ENCODE data around the gene ZFYVE28. TPM values are rescaled to one million over a fixed set of nuclear protein-coding genes. Genes with fewer than 3 reads are reported as not detected.

The ZFYVE28 gene
- total RNA-seq, 2 donors from 2014 or later: 49.4 to 63.6 TPM

DNA sequence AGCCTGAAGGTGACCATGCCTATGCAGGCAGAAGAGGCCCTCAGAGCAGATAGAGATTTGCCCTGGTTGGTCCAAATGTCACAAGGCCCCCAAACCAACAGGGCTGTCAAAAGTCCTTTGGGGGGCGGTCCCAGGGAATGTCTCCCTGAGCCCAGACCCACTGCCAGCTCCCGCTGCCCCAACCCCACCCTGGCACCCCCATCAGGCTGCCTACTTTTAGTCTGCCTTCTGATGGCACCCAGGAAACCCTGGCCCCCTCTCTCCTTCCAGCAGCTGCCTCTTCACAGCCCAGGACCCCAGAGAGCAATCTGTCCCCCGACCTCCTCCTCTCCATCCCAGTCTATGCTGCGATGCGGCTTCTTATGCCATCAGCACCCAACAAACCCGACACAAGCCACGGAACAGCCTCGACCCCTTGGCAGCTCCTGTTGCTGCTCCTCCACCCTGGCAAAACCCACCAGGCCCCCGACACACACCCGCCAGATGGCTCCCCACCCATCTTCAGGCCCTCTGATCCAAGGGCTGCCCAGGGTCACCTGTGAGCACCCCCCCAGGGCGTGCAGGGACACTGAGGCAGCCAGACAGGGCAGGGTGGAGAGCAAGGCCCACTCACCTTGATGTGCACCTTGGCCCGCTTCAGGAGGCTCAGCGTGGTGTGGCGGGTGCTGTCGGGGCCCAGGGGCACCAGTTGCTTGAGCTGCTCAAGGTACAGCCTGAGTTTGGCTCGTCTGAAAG, 166.5 kb downstream of the ZFYVE28 start:
- Mint-ChIP-seq H3K27ac (peak overlapping the region; percentile 11), H3K4me1 (peaks cover 17% of the 10 kb centered on the region), H3K36me3 (ENCODE audit: low read depth) (no peaks in the 10 kb centered on the region), H3K27me3 (no peaks in the 10 kb centered on the region), H3K4me3 (no peak overlapping the region)
- ATAC-seq (no peak), DNase-seq (peak in 1 of 3 donors; percentile 7)
- H3K9me3 ChIP-seq (ENCODE audit: control insufficient read depth, low read length, poor library complexity, severe bottlenecking): no peaks in the 10 kb centered on the region

DNA sequence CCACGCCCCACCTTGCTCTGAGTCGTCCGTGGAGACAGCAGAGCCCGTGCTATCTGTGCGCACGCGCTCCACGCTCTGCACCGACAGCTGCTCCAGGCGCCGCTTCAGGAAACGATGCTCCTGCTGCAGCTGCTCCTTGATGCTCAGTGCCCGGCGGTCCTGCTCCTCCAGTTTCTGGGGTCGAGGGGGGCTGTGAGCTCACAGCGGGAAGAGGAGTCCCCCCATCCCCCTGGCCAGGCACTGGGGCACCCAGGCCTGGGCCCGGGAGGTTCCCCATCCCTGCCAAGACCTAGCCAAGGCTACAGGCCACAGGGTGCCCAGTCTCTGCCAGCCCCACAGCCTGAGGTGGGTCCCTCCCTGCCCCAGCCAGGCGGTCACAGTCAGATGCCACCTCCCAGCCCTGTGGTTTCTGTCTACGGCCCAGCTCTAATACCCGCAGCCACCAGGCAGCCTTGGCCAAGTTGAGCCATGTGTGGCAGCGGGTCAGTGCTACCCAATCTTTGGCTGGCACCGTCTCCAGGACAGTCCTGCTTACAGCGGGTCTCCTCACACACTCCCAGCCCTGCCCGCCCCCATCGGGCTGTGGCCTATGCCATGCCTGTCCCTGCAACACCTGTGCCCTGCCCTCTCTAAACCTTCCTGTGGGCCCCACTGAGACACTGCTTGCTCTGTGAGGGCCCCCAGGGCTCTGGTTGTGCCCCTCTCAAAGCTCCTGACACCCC, 167.2 kb downstream of the ZFYVE28 start:
- Mint-ChIP-seq H3K27ac (peak overlapping the region; percentile 11), H3K36me3 (ENCODE audit: low read depth) (no peaks in the 10 kb centered on the region), H3K4me3 (no peak overlapping the region), H3K4me1 (peaks cover 14% of the 10 kb centered on the region), H3K27me3 (no peaks in the 10 kb centered on the region)
- ATAC-seq (no peak), DNase-seq (peak in 1 of 3 donors; percentile 3)
- H3K9me3 ChIP-seq (ENCODE audit: control insufficient read depth, low read length, poor library complexity, severe bottlenecking): no peaks in the 10 kb centered on the region

DNA sequence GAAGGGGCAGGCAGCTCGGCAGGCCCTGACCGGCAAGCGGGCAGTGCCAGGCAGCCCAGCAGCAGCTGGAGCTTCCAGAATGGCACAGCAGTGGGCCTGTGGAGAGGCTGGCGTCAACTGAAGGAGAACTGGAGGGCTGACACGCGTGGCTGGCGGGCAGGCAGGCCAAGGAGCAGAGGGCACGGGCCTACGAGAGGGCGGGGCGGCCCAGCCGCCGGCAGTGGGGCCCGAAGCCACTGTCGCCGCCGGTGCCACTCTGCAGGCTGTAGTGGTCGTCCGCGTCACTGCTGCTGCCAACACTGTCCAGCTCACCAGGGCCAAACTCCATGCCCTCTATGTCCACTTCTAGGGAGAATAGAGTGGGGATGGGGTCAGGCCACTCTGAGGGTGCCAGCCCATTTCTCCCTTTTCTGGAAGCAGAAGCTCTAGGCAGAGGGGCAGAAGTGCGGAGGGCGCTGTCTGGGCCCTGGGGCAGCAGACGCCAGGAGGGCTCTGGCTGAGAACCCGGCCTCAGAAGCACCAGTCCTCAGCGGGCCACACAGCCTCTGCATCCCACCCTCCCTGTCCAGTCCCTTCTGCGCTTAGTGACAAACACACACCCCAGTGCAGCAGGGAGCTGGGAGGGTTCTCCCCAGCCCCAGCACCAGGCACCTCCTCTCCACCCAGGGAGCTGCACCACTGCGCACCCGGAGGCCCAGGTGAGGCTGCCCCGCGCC, 167.9 kb downstream of the ZFYVE28 start:
- no peak overlapping the region for H3K27ac Mint-ChIP-seq
- no peaks in the 10 kb centered on the region for H3K36me3 Mint-ChIP-seq (ENCODE audit: low read depth)
- H3K27me3 Mint-ChIP-seq: no peaks in the 10 kb centered on the region
- DNase-seq: peak in 1 of 3 donors; percentile 3
- no peaks in the 10 kb centered on the region for H3K9me3 ChIP-seq (ENCODE audit: control insufficient read depth, low read length, poor library complexity, severe bottlenecking)
- no peak for ATAC-seq
- peaks cover 15% of the 10 kb centered on the region for H3K4me1 Mint-ChIP-seq
- no peak overlapping the region for H3K4me3 Mint-ChIP-seq

DNA sequence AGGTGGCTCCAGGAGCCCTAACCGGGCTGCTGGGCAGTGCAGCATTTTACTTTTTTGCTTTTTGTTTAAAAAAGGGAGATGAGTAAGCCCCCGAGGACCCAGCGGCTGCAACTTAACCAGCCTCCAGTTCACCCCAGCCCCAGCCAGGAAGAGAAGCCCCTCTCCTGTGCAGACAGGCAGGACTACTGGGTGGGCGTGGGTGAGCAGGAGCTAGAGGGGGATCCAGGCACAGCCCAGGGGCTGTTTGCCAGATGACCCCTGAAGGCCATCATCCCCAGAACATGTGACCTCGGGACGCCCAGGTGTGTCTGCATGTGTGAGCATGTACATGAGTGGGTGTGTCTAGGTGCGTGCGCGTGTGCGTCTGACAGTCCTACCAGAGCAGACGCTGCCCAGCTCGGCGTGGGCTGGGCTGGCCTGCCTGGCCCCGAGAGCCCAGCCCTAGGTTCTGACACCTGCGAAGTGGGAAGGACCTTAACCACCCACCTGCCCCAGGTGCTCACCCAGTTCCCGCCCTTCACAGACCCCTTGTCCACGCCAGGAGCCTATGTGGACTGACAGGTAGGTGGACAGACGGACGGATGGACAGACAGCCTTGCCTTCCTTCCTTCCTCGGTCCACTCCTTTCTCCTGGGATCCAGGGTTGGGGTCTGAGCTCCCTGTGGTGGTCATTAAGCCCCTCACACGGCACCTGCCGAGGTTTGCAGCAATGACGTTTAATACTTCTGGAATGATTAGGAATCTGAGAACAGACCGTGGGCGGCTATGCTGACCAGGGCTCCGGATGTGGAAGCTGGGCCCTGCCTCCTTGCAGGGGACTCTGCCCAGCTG, 168.7 kb downstream of the ZFYVE28 start:
- Mint-ChIP-seq H3K4me3 (no peak overlapping the region), H3K4me1 (peaks cover 20% of the 10 kb centered on the region), H3K27ac (peak overlapping the region; percentile 89), H3K27me3 (no peaks in the 10 kb centered on the region), H3K36me3 (ENCODE audit: low read depth) (no peaks in the 10 kb centered on the region)
- DNase-seq (no peak), ATAC-seq (no peak)
- no peaks in the 10 kb centered on the region for H3K9me3 ChIP-seq (ENCODE audit: control insufficient read depth, low read length, poor library complexity, severe bottlenecking)

DNA sequence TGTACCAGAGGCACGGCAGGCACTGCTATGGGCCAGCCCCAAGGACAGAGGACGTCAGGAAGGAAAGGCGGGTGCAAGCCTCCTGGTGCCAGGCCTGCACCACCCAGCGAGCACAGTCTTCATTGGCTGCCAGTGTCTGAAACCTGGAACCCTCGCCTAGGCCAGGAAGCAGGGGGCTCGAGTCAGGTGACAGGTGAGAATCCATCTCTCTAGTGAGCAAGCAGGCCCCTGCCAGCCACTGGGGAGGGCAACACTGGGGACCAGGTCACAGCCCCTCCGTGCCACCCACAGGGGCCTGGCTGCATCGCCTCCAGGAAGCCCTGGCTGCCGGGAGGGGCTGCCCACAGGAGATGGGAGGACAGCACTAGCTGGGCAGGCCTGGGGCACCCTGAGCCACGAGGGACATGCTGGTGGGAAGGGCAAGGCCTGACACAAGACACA, 169.6 kb downstream of the ZFYVE28 start:
- H3K4me1 Mint-ChIP-seq: peaks cover 22% of the 10 kb centered on the region
- H3K9me3 ChIP-seq (ENCODE audit: control insufficient read depth, low read length, poor library complexity, severe bottlenecking): no peaks in the 10 kb centered on the region
- DNase-seq: peak in 1 of 3 donors; percentile 4
- no peaks in the 10 kb centered on the region for H3K36me3 Mint-ChIP-seq (ENCODE audit: low read depth)
- peak overlapping the region; percentile 89 for H3K27ac Mint-ChIP-seq
- no peak for ATAC-seq
- no peaks in the 10 kb centered on the region for H3K27me3 Mint-ChIP-seq
- no peak overlapping the region for H3K4me3 Mint-ChIP-seq

DNA sequence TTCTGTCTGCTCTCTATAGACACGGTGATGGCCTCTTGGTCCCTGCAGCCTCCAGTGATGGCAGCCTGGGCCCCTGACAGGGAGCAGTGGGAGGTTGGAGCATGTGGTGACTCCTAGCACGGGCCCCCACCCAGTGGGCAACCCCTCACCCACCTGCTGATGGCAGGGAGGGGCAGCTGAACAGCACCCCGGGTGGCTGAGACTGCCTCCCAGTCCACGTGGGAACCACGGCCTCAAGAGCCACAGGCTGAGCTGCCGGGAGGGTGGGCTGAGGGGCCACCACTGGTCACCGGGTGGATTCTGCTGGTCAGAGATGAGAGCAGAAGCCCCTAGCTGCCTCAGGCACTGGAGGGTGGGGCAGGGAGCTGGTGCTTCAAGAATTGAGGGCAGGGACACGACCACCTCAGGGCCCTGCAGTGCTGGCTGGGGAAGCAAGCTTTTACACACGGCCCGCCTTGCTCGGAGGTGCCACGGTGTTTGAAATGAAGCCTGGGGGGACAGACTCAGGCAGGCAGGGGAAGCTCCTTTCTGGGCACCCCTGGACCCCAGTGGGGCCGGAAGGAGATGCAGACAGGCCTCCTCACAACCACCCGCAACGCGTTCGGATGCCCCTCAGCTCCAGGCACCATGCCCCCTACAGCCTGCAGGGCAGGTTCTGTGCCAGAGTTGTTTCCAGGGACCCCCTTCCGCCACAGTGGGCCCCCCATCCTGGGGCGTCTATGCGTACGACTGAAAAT, 170.2 kb downstream of the ZFYVE28 start:
- Mint-ChIP-seq H3K4me1 (peaks cover 27% of the 10 kb centered on the region), H3K4me3 (no peak overlapping the region), H3K27ac (no peak overlapping the region), H3K27me3 (no peaks in the 10 kb centered on the region), H3K36me3 (ENCODE audit: low read depth) (no peaks in the 10 kb centered on the region)
- H3K9me3 ChIP-seq (ENCODE audit: control insufficient read depth, low read length, poor library complexity, severe bottlenecking): no peaks in the 10 kb centered on the region
- DNase-seq: peak in 1 of 3 donors; percentile 4
- ATAC-seq: no peak

DNA sequence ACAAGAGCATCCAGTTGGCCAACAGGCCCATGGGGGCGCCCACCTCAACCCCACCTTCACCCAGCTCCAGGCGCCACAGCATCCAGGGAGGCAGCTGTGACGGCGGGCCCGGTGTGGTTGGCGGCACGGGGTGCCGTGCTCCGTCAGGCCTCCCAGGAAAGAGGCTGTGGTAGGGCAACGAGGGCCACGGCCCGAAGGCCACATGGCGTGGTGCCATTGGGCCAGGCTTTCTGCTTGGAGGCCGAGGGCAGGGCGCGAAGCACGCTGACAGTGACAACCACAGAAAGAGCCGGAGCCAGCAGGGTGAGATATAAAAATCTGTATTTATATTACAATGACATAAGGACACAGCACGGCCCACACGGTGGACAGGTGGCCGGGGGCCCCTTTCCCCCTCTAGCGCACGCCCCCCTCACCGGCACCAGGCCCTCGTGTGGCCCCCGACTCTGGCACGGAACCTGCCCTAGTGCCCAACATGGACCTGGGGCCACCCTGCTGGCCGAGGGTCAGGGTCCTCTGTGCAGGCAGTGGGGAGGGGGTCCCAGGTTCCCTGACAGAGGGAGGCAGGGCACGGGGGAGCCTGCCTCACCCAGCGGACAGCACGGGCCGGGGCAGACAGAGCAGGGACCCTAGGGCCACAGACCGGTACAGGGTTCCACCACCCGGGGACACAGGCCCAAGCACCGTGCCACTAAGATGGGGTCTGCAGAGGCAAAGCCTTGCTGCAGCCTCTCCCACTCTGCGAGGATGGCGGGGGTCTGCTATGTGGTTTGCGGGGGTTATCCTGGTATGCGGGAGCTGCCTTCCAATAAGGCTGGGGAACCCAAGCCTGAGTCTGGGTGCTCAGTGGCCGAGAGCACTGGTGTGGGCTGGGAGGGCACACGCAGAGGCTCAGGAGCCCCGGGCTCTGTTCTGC, 171.1 kb downstream of the ZFYVE28 start:
- Mint-ChIP-seq H3K4me3 (no peak overlapping the region), H3K4me1 (peaks cover 28% of the 10 kb centered on the region), H3K36me3 (ENCODE audit: low read depth) (no peaks in the 10 kb centered on the region), H3K27me3 (no peaks in the 10 kb centered on the region), H3K27ac (peak overlapping the region; percentile 97)
- ATAC-seq: no peak
- DNase-seq: peak in 1 of 3 donors; percentile 7
- H3K9me3 ChIP-seq (ENCODE audit: control insufficient read depth, low read length, poor library complexity, severe bottlenecking): no peaks in the 10 kb centered on the region

DNA sequence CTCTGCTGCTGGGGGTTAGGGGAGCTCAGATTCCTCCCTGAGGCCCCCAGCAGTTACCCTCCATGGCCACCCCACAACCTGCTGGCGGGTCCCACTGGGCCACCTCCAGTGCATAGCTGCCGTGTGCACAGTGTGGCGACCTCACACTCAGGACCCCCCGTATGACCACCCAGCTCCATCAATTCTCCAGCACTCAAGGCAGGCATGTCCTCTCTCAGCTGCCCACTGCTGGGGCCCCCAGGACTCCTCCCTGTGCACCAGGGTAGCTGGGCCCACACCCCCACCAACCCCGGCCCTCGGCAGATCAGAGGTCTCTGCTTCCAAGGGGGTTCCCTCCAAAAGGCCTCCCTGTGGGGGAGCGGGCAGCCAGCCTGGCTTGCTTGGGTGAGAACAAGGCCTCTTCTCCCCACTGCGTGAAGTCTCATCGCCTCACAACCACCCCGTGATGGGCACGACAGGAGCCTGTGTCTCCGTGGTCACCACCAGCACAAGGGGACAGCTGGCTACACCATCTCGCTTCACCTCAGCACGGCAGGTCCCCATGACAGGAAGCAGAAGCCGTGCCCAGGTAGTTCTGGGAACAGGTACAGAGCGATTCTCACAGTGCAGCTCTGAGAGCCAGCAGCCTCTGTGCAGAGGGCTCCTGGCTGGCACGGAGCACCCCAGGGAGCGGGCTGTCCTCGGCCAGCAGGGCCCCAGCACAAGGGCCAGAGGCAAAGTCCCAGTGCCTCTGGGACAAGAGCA, 171.9 kb downstream of the ZFYVE28 start:
- Mint-ChIP-seq H3K27me3 (no peaks in the 10 kb centered on the region), H3K4me3 (no peak overlapping the region), H3K4me1 (peaks cover 25% of the 10 kb centered on the region), H3K36me3 (ENCODE audit: low read depth) (no peaks in the 10 kb centered on the region), H3K27ac (peak overlapping the region; percentile 97)
- no peaks in the 10 kb centered on the region for H3K9me3 ChIP-seq (ENCODE audit: control insufficient read depth, low read length, poor library complexity, severe bottlenecking)
- DNase-seq (peak in 1 of 3 donors; percentile 7), ATAC-seq (no peak)

DNA sequence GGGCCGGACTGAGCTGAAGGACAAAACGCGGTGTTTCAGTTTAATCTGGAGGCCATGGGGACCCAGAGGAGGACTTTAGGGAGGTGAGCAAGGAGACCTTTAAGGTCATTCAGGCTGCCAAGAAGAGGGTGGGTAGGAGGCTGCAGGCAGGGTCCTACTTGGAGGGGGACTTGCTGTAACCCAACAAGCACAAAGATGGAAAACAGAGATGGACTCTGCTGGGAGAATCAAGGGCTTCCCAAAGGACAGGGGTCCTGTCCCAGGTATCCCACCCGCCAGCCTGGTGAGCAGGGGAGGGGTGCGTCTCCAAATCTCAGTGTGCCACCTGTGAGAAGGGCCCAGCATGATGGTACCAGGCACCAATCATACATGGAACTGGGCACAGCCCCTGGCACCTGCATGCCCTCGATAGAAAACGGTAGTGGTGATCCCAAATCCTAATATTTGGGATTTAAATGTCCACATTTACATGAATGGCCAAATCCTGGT, 172.6 kb downstream of the ZFYVE28 start:
- DNase-seq (no peak), ATAC-seq (no peak)
- no peaks in the 10 kb centered on the region for H3K9me3 ChIP-seq (ENCODE audit: control insufficient read depth, low read length, poor library complexity, severe bottlenecking)
- H3K4me1 Mint-ChIP-seq: peaks cover 28% of the 10 kb centered on the region
- no peak overlapping the region for H3K4me3 Mint-ChIP-seq
- peaks cover 3% of the 10 kb centered on the region for H3K36me3 Mint-ChIP-seq (ENCODE audit: low read depth)
- no peaks in the 10 kb centered on the region for H3K27me3 Mint-ChIP-seq
- H3K27ac Mint-ChIP-seq: peak overlapping the region; percentile 97

DNA sequence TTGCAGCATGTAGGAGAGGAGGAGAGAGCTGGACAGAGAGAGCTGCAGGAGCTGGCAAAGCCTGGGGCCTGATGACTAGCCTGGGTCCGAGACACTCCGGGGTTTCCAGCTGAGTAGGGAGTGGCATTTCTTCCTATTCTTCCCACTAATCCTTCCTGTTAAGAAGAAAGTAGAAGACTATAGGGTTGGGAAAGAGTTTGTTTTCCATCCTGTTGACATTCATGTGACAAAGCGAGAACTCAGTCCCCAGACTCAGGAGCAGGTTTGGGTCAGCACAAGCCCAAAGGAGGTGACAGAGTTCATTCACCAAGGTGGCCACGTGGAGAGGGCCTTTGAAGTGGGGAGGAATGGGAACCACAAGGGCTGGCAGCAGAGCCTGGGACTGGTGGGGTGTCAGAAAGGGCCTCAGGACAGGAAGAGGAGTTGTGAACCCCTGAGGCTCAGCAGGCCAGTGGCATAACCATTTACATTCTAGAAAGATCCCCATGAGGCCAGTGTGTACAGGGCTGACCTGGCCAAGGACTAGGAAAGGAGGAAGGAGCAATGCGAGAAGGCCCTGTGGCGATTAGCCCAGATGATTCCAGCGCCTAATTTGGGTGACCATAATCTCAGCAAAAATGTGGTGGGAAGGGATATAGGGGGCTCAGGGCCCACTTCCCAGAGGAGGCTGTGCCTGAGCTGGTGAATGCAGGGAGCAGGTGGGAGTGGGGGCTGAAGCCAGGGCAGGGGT, 173.2 kb downstream of the ZFYVE28 start:
- no peak overlapping the region for H3K4me3 Mint-ChIP-seq
- peak overlapping the region; percentile 97 for H3K27ac Mint-ChIP-seq
- DNase-seq: peak in 1 of 3 donors; percentile 7

More for the DNA sequence above, 173.2 kb downstream of the ZFYVE28 start:
- H3K9me3 ChIP-seq (ENCODE audit: control insufficient read depth, low read length, poor library complexity, severe bottlenecking): no peaks in the 10 kb centered on the region
- no peak for ATAC-seq
- Mint-ChIP-seq H3K27me3 (no peaks in the 10 kb centered on the region), H3K36me3 (ENCODE audit: low read depth) (peaks cover 6% of the 10 kb centered on the region), H3K4me1 (peaks cover 34% of the 10 kb centered on the region)
